H4 (cell line): ENCODE data around the gene PCSK2. TPM values are rescaled to one million over a fixed set of nuclear protein-coding genes. Genes with fewer than 3 reads are reported as not detected.

Experiments used
- DNase-seq: peaks from one replicate; pipeline ENCODE4 v3.0.0-alpha.2; 2015; ENCODE audit warnings: low spot score
- total RNA-seq: library from RNA; depleted of rRNA; stranded (reverse); fragments of >200 nt; shearing (Covaris generic); gene quantifications from 2 replicates; pipeline ENCODE4 v1.2.3, GENCODE V29; 2014

PCSK2 gene
- total RNA-seq, 1 experiment from 2014 or later, result 1.6 TPM

DNA sequence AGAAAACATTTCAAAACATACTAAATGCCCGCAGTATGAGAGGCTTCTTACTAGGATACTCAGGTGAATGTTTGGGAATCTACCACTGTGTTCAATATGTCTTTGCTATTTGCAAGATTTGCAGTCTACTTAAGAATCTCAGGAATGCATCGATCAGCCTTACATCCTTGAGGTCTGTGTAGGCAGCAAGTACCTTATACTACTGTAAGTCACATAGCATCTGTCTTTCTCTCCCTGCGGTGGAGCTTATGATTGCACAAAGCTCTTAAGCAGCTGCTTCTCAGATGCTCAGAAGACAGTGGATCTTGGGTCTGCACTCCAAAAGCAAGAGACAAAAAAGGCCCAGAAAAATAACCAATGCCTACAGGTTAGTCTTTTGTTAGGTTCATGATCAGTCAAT, 21.4 kb downstream of the PCSK2 start:
- no peak for DNase-seq

DNA sequence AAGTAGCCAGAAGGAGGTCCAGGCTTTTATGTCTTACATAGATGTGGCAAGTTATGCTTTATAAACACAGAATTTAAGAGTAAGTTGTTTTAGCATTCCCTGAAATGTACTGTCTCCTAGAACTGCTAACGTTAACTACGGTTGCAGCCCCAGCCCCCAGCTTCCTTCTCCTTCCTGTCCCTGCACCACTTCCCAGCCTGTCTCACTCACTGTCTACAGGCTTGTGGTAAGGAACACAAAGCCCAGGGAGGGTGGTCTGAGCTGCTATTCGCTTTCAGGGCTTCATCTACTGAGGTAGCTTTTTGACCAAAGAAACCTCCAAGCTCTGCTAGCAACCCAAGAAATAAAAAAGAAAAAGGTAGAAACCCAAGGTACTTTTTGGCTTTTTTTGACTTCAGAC, 35.9 kb downstream of the PCSK2 start:
- no peak for DNase-seq

DNA sequence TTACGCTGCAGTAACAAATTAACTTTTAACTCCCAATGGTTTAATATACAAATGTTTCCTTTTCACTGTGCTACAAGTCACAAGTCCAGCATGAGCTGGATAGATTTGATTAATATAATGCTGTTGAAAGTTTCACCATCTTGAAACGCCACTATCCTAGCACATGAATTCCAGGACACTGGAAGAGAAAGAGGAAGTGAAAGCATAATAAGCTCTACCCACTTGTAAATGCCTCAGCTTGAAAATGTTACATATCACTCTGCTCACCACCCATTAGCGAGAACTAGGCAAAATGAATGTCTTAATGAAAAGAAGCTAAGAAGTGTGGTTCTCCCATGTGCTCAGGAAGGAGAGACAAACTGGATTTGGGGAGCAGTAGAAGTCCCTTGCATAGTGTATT, 46.9 kb downstream of the PCSK2 start:
- no peak for DNase-seq

DNA sequence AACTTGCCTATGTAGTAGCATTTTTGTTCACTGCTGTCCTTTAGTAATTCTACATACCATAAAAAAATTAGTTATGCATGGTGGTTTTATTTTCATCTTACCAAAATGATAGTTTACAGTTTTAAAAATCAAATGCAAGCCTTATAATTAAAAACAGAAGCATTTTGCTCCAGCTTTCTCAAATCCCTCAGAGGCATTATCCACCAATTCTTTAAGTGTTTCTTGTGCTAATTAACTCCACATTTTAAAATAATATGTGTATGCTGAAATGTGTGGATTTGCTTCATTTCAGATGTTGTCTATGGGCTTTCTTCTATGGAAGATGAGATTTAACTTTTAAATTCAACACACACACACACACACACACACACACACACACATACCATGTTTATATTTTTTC, 49.3 kb downstream of the PCSK2 start:
- no peak for DNase-seq

DNA sequence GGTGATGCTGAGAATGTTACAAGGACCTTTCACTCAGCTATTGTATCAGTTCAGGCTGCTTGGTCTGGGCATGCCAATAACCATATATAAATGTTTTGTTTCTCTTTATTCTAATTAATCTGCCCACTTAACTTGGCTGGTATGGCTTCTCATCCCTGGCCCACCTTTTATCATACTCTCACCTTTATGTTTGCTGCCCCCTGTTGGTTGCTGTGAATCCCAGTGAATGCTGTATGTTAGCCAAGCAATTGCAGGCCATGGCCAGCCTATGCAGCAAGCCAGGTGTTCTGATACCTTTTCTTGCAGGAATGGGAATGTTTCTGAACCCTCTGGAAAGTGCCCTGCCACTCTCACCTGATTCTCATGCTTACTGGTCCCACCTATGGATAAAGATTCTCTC, 54.6 kb downstream of the PCSK2 start:
- no peak for DNase-seq

DNA sequence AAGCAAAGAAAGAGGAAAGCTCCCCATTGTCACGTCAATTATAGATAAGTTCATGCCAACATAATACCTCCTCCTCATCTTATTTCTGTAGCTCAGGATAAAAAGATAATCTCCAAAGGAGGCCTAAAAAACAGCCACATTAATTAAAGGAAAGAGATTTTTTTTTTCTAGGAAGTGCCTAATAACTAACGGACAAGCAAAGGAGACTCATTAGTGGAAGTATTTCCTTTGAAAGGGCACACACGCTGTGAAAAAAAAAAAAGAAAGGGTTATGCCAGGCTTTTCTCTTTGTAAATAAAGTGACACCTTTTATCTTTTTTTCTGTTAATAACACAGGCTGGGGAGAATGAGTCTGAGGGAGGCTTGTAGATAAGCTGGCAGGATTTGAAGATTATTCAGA, 55.7 kb downstream of the PCSK2 start:
- no peak for DNase-seq

DNA sequence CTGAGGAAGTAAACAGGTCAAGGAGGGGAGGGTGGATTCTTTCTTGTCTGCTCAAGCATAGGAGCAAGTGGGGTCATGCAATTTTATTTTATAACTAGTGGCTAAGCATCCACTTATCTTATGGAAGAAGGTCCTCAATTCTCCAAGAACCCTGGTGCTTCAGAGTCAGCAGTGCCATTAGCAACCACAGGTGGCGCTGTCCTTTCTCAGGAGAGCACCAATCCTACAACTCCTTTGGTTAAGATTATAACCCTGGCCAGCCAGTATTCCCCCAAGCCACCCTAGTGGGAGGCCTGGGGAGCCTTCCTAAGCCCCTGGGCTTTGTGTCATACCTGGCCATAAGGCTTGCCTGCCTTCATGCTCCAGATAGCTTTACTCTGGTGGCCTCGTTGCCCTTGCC, 60.7 kb downstream of the PCSK2 start:
- no peak for DNase-seq

DNA sequence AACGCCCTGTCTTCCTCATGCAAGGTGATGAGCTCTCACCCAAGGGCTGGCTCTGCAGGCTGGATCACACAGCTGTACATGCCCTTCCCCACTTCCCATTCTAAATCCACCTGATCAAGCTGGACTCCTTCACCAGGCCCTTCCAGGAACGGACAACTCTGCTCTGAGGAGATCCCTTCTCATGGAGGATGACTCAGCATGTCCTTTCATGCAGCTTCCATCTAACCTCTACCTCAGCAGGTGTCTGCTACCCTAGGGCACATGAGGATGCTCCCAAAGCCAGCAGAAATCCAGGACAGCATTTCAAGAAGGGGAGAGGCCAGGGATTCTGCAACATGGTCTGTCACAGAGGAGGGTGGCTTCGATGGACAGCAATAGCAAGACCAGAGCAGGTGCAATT, 61.2 kb downstream of the PCSK2 start:
- no peak for DNase-seq

DNA sequence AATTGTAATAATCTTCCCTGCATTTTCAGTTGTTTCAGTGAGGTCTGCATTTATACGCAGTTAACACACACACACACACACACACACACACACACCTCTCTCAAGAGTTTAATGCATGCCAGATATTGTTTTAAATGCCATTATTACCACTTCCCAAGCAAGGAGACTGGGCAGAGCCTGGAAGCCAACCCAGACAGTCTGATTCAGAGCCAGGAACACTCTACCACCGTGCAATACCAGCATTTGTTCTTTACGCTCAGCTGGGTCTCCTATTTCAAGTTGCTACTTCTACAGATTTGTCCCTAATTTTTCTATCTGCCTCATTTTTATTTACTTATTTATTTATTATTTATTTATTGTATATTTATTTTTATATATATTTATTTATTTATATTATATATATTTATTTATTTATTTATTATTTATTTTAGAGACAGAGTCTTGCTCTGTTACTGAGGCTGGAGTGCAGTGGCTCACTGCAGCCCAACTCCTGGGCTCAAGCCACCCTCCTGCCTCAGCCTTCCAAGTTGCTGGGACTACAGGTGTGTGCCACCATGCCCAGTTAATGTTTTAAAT, 68.4 kb downstream of the PCSK2 start:
- no peak for DNase-seq

DNA sequence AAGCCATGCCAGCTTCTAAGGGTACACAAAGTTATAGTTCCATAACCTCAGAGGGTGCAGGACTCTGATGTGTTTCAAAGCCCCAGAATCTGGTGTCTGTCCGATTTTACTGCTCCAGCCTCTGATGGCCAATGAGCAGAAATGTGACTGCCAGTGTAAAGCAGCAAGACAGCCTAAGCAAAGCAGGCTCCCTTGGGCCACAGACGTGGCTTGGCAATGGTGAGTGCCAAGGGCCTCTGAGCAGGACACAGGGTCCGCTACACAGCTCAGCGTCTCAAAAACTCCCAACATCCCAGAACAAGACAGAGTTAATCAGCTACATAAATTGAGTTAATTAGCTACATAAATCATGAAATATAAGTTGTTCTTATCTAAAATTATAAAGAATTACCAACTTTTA, 69.2 kb downstream of the PCSK2 start:
- DNase-seq, result no peak

DNA sequence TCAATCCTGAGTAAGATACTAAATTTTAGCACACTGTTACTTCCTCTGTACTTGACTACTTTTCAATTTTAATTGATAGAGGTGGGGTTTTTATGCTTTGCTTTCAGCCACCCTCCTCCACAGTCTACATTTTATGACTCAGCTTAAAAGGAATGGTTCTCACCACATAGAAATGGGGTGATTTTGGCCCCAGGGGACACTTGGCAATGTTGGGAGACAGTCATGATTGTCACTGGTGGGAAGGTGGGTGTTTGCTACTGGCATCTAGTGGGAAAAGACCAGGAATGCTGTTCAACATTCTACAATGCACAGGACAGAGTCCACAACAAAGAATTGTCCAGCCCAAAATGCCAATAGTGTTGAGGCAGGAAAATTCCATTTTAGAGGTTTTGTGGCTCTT, 71.3 kb downstream of the PCSK2 start:
- no peak for DNase-seq

DNA sequence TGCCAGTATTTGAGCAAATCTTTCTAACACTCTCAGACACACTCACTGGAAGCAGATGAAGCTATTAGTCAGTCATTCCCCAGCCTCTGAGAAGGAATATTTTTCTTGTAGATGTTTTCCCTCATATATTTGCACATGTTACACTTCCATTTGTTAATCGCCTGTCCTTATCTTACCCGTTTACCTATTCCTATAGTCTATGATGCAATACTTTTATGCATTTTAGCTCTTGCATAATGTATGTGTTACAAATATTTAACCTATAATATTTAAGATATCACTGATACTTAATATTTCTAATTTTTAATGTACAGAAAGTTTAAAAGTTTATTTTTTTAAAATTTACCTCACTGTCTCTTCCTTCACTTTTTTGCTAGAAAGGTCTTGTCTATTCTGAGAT, 71.9 kb downstream of the PCSK2 start:
- DNase-seq, result no peak

DNA sequence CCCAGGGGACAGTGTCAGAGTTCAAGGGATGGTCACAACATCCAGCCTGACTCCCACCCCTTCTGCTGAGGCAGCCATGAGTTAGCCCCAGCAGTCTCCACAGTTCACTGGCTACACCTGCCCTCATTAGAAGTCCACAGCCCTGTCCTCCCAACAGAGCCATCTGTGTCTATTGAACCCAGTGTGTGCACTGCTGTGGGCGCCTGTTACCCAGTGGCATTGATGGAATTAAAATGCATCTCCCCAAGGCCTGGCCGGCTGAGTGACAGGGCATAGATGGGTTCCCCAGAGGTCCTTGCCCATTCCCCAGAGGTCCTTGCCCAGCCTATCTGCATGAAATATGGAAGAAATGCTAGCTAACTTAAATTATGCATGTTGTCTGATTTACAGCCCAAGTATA, 73.3 kb downstream of the PCSK2 start:
- no peak for DNase-seq

DNA sequence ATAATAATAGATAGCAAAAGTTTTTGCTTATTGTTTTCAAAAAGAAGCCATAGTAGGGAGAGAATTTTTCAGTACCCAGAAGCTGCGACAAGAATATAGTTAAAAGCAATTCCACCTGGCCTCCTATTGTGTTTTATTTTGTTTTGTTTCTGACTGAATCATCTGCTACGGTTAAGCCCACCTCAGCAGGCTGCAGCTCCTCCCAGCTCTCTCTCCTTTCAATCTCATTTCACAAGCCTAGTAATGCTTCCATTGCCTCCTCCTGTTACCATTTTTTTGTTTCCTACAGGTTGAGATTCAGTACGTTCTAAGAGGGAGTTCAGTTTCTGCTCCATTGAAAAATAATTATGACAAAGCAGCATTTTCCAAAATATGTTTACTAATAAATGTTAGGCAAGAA, 77.9 kb downstream of the PCSK2 start:
- no peak for DNase-seq

DNA sequence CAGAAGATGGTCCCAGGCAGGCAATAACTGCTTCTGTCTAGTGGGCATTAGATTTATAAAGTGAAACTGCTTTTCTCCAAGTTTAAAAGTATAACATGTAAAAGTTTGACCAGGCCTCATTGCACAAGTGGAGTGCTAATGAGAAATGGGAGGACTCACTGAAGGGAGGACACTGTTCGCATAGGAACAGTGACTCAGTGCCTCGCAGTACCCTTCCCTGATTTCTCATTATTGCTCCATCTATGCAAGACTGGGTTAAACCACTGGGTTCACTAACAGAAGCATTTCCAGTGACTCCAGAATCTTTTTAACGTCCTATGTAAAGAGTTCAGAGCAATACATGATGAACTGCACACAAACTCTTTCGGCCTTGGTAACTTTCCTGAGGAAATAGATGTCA, 79.6 kb downstream of the PCSK2 start:
- DNase-seq, result no peak

DNA sequence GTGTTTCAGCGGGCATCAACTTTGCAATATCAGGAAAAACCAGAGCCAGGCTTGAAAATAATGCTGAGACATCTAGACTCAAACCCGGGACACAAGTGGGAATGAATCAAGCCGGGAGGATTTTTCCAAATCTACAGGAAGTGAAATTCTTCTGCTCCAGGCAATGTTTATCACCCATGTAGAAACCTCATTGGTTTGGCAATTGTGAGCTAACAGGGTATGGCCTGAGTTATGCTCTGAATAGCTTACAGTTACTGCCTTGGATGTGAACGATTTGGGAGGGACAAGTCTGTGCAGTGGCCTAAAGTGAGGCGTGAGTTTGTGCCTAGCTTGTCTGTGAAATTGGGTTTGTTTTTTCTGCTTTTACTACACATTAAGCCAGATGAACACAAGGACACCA, 87.4 kb downstream of the PCSK2 start:
- DNase-seq, result peak; percentile 9

DNA sequence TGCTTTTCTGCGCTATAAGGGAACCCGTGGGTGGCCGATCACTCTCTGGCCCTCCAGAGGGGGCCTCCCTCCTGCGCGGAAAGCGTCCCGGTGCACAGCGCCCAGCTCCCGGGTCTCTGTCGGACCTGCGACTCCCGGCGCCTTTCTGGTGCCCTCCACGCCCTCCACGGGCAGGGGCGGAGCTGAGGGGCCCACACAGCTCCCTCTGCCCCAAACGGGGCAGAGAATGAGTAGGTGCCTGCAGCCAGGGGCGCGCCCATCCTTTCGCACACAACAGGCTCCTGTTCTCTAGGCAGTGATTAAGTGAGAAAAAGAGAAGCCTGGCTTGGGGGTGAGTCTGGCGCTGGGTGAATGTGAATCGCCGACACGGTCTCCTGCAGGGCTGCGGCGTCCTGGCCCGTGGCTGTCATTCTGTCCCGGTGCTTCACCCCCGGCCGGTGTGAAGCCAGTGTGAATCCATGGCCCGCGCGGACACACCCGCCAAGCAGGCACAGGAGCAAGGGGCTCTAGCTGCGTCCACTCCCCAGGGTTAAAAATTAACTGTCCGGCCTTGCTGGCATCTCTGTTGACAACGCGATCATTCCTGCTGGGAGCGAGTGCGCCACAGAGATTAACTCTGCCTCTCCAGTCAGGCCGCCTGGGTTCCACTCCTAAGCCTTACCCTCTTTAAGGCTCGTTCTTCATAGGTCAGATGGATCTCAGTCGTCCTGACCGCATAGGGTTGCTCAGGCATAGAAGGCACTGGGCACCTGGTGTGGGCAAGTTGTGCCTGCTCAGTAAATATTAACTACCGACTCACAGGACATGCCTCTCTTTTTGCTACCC, 88.8 kb downstream of the PCSK2 start:
- DNase-seq, result no peak

DNA sequence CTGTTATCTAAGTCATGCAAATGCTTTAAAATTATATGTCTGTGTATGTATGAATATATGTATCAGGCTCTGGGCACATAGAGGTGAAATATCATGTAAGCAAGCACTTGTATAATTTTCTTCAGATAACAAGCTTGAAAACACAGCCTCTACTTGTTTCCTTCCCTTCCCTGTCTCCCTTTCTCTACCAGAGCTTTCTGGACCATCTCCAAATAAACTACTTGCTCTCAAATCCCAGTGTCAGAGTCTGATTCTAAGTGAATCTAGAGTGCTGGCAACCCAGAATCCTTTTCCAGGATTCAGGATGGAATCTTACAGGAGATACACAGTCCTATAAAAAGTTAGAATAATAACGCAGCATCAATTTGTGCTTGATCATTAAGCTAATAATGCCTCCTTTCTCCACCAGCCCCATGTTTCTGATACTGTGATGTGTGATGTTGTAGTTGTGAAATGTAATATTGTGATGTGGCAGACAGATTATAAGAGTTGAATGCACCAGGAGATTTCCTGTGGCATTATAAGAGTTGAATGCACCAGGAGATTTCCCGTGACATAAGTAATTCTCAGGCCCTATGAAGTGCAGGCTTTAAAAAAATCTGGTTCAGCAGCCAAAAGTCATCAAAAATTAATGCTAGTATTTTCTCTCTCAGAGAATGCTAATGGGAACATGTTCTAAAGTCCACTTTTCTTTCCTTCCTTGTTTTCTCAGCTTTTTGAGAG, 89.6 kb downstream of the PCSK2 start:
- no peak for DNase-seq

DNA sequence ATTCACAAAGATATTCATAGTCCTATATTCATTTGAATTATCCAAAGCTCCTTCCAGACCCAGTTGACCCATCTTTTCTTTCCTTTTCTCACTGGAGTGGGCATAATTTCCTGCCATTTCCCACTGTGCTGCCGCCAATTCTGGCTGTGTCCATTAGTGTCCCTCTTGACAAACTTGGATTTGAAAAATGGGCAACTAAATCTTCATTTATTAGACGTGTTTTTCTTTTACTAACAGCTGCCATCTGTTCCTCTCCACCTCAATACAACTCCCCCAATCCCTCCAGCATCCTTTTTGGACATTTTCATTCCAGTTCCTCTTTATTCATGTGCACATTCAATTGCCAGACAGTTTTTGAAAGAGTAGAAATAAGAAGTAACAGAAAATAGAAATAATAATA, 90.5 kb downstream of the PCSK2 start:
- no peak for DNase-seq

DNA sequence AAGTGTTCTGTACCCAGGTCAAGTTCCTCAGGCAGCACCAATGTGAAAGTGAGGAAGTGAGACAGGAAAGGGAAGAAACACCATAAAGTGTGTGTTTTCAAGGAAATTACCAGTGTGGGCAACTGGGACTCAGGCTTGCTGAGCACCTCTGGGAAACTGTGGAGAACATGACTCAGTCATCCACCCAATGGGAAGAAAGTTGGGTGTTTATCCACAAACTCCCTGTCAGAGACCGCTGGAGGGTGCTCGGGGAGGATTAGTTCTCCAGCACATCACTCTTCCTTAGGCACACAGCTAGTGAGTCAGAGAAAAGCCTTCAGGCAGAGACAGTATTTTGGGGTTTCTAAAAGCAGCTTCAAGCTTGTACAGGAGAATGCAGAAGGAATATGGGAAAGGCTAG, 93.6 kb downstream of the PCSK2 start:
- no peak for DNase-seq

DNA sequence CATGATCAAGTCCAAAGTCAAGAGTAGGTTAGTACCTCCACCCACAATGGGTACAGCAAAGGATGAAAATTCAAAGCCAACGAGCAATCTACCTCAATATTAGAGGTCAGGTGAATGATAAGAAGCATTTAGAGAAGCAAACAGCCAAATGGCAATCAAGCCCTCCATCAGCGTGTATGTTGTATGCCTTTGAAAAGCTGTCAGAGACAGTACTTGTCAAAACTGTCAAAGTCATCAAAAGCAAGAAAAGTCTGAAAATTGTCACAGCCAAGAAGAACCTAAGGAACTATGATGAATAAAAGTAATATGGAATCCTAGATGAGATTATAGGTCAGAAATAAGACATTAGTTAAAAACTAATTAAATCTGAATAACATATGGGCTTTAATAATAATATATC, 99.3 kb downstream of the PCSK2 start:
- DNase-seq, result no peak

DNA sequence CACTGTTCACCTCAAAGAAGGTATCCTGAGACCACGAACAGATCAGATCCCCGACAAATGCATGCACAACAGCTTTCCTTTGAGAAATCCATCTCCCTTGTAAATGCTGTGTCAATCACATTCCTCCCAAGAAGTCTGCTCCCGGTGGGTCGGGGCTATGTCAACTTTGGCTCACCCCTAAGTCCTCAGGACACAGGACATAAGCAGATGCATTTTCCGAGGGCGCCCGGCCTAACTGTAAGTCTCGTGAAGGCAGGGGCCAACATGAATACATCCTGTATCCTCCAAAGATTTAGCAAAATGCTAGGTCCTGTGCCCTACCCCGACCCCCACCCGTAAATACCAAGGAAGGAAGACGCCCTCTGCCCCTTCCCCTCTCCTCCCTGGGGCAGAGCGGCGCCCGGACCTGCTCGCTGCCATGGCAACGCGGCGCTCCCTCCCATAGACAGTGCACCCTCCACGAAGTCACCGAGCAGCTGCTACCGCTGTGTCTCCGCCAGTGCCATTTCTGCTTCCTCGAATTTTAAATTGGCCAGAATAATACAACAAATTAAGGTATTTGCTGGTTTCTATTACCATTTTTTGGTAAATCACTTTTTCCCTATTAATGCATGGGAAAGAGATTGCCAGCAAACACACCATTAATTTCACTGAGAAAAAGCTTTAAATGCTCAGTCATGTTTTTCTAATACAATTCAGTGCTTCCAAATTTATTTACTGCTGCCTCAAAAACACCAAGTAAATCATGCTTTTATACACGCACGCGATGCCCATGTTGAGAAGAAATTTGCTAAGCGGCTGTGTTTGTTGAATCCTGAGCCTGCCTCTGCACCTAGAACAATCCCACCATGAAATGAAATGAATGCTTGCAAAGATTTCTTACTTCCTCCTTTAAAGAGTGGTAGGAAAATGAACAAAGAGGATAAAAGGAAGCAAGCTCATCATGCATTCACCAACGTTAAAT, 100.6 kb downstream of the PCSK2 start:
- DNase-seq, result no peak
